GM06990 (cell line): ENCODE results near the gene P2RX7.

Experiments used
- DNase-seq: peaks from one replicate; pipeline ENCODE4 v3.0.0-alpha.2; 2011; ENCODE audit not compliant: insufficient read length; ENCODE audit errors: extremely low read depth
- H3K27me3 ChIP-seq: replicated peaks from 2 replicates; pipeline ENCODE4 v1.6.0; 2011; ENCODE audit warnings: low read length; ENCODE audit not compliant: control insufficient read depth, insufficient read depth
- H3K36me3 ChIP-seq: 2 replicates; pipeline ENCODE4 v1.5.1; 2011; ENCODE audit warnings: low read length; ENCODE audit not compliant: control insufficient read depth, insufficient read depth
- H3K4me3 ChIP-seq: replicated peaks from 2 replicates; pipeline ENCODE4 v1.5.1; 2011; ENCODE audit warnings: low read depth, mild to moderate bottlenecking, control low read depth, low read length
- CTCF ChIP-seq: IDR thresholded peaks from 2 replicates; pipeline ENCODE4 v1.5.1; 2011; ENCODE audit warnings: low read length, control low read depth, mild to moderate bottlenecking, inconsistent platforms; ENCODE audit not compliant: insufficient read depth, poor library complexity, severe bottlenecking

Gene P2RX7

GRCh38 chr12:121217761-121218160 is 85.1 kb downstream of the P2RX7 start:
- no peaks in the 10 kb centered on the region for H3K27me3 ChIP-seq
- TF ChIP-seq CTCF: no peak
- H3K4me3 ChIP-seq: no peak overlapping the region
- H3K36me3 ChIP-seq: peaks cover 8% of the 10 kb centered on the region
- DNase-seq: no peak

- Histone ChIP-seq H3K4me3 (no peak overlapping the region), H3K27me3 (no peaks in the 10 kb centered on the region), H3K36me3 (peaks cover 10% of the 10 kb centered on the region)
- no peak for DNase-seq
- TF ChIP-seq CTCF: no peak
Observed at GRCh38 chr12:121218588-121219352, 86.1 kb downstream of the P2RX7 start.

DNA sequence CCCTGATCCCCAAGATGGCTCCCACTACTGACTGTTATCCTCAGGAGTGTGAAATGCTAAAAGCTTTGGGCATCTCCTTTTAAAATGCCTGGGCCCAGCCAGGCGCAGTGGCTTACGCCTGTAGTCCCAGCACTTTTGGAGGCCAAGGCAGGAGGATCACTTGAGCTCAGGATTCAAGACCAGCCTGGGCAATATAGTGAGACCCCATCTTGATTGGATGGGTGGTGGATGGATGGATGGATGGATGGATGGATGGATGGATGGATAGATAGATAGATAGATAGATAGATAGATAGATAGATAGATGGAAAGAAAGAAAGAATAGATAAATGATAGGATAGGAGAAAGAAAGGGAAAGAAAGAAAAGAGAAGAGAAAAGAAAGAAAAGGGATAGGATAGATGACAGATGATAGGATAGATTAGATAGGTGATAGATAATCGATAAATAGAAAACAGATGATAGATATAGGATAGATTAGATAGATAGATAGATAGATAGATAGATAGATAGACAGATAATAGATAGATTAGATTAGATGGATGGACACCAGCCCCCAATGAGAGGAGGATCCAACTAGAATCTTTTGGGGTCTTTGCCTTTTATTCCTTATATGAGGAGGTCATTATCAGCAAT is 86.8 kb downstream of the P2RX7 start:
- H3K4me3 ChIP-seq: no peak overlapping the region
- no peak for DNase-seq
- H3K36me3 ChIP-seq: peaks cover 10% of the 10 kb centered on the region
- TF ChIP-seq CTCF: no peak
- no peaks in the 10 kb centered on the region for H3K27me3 ChIP-seq

- H3K36me3 ChIP-seq: peaks cover 8% of the 10 kb centered on the region
- H3K27me3 ChIP-seq: no peaks in the 10 kb centered on the region
- no peak for TF ChIP-seq CTCF
- H3K4me3 ChIP-seq: no peak overlapping the region
- DNase-seq: no peak
Observed at GRCh38 chr12:121222847-121223246, 90.2 kb downstream of the P2RX7 start.

GRCh38 chr12:121223292-121224285 is 90.9 kb downstream of the P2RX7 start:
- Histone ChIP-seq H3K36me3 (peaks cover 5% of the 10 kb centered on the region), H3K27me3 (no peaks in the 10 kb centered on the region), H3K4me3 (no peak overlapping the region)
- no peak for DNase-seq
- peak; percentile 67 for TF ChIP-seq CTCF
